Bronchial epithelial cell (primary cell): ENCODE data around the gene AGTRAP. TPM values are rescaled to one million over a fixed set of nuclear protein-coding genes. Genes with fewer than 3 reads are reported as not detected.

Experiments used
- DNase-seq: peaks from one replicate; pipeline ENCODE4 v3.0.0-alpha.2; 2010; ENCODE audit warnings: low read depth
- FAIRE-seq: peaks from 2 replicates; lab custom pipeline; 2011; peaks lifted over from hg19 to GRCh38; lab: Jason Lieb, UNC
- H3K27me3 ChIP-seq: 2 replicates; pipeline ENCODE4 v1.5.1; 2011; ENCODE audit warnings: low read length; ENCODE audit not compliant: control insufficient read depth, insufficient read depth
- H3K36me3 ChIP-seq: 2 replicates; pipeline ENCODE4 v1.5.1; 2011; ENCODE audit warnings: low read length; ENCODE audit not compliant: control insufficient read depth, insufficient read depth
- H3K4me3 ChIP-seq: 2 replicates; pipeline ENCODE4 v1.5.1; 2011; ENCODE audit warnings: mild to moderate bottlenecking, low read depth, low read length, control low read depth
- CTCF ChIP-seq: IDR thresholded peaks from 2 replicates; pipeline ENCODE4 v1.5.1; 2011; ENCODE audit warnings: mild to moderate bottlenecking, moderate library complexity, low read length, control low read depth, inconsistent platforms; ENCODE audit not compliant: insufficient read depth, severe bottlenecking
- total RNA-seq: library from RNA; depleted of rRNA; stranded (reverse); fragments of >200 nt; gene quantifications from 2 replicates; pipeline ENCODE4 v1.2.1, GENCODE V29; 2014

AGTRAP gene
- total RNA-seq, 1 donor from 2014 or later = 55.3 TPM

- H3K4me3 ChIP-seq = no peak overlapping the region
- H3K27me3 ChIP-seq = no peaks in the 10 kb centered on the region
- no peak for DNase-seq
- TF ChIP-seq CTCF = no peak
- no peaks in the 10 kb centered on the region for H3K36me3 ChIP-seq
- no peak for FAIRE-seq
Measured at GRCh38 chr1:11781297-11781696, 45.4 kb downstream of the AGTRAP start.

DNA sequence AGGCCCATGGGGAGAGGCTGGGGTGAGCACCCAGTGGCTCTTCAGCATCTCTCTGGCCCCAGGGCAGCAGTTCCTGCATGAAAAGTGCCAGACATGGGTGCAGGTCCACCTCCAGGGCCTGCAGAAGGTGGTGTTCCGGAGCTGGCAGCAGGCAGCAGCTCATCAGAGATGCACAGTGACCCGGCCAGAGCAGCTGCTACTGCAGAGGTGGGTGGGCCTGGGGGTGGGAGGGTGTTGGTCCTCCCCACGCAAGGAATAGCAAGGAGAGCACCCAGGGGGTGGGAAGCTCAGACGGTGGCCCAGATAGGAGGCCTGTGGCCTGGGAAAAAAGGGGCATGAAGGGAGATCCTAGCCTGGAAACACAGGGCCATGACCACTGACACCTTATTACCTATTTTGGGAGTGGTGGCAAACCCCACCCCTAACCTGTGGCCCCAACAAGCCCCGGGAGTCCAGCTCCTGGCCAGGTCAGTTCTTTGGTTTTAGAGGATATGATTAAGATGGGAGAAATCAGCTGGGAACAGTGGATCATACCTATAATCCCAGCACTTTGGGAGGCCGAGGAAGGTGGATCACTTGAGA is 46.3 kb downstream of the AGTRAP start:
- DNase-seq (no peak), FAIRE-seq (no peak)
- no peak for TF ChIP-seq CTCF
- Histone ChIP-seq H3K36me3 (no peaks in the 10 kb centered on the region), H3K4me3 (no peak overlapping the region), H3K27me3 (no peaks in the 10 kb centered on the region)

DNA sequence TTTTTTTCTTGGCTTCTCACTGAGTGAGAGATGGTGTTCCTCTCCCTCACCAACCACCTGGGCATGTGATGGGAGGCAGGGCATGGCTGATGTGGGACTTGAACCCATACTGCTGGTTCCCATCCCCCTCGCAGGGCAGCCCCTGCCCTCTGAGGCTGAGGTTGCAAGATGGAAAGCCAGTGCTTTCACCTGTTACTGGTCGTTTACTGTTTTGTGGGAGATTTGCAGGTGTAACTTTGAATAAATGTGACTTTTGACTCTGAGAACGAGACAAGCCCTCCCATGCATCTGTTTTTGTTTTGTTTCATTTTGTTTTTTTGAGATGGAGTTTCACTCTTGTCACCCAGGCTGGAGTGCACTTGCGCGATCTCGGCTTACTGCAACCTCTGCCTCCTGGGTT is 47.6 kb downstream of the AGTRAP start:
- Histone ChIP-seq H3K36me3 (no peaks in the 10 kb centered on the region), H3K4me3 (no peak overlapping the region), H3K27me3 (no peaks in the 10 kb centered on the region)
- FAIRE-seq = no peak
- DNase-seq = no peak
- TF ChIP-seq CTCF = no peak

- Histone ChIP-seq H3K27me3 (no peaks in the 10 kb centered on the region), H3K4me3 (no peak overlapping the region), H3K36me3 (no peaks in the 10 kb centered on the region)
- TF ChIP-seq CTCF = no peak
- FAIRE-seq (no peak), DNase-seq (no peak)
Measured at GRCh38 chr1:11784256-11784992, 48.5 kb downstream of the AGTRAP start.

GRCh38 chr1:11784993-11785769 is 49.2 kb downstream of the AGTRAP start:
- DNase-seq = peak; percentile 29
- H3K27me3 ChIP-seq = no peaks in the 10 kb centered on the region
- H3K4me3 ChIP-seq = peak overlapping the region; percentile 11
- no peak for FAIRE-seq
- TF ChIP-seq CTCF = peak; percentile 88
- H3K36me3 ChIP-seq = no peaks in the 10 kb centered on the region
